ENCODE data around the gene PJVK.

DNA sequence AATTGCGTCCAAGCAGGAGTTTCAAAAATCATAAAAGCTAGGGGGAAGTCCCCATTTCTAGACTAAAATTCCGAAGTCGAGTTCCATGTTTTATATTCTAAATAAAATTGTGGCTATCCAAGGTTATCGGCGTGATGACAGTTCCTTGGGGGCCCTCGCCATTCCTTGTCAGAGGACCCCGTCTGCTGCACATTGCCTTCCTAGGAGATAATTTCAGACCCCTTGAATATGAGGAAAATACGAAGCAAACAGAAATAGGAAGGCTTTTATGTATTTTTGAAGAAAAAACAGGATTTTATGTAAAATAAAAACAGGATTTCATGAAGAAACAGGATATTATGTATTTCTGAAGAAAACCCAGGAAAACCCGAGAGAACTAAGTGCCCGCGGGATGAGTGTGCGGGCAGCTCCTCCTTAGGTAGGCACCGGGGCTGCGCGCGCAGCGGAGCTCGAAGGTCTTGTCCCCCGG is 28.6 kb downstream of the PJVK start:
- TF ChIP-seq, protein P1, sequence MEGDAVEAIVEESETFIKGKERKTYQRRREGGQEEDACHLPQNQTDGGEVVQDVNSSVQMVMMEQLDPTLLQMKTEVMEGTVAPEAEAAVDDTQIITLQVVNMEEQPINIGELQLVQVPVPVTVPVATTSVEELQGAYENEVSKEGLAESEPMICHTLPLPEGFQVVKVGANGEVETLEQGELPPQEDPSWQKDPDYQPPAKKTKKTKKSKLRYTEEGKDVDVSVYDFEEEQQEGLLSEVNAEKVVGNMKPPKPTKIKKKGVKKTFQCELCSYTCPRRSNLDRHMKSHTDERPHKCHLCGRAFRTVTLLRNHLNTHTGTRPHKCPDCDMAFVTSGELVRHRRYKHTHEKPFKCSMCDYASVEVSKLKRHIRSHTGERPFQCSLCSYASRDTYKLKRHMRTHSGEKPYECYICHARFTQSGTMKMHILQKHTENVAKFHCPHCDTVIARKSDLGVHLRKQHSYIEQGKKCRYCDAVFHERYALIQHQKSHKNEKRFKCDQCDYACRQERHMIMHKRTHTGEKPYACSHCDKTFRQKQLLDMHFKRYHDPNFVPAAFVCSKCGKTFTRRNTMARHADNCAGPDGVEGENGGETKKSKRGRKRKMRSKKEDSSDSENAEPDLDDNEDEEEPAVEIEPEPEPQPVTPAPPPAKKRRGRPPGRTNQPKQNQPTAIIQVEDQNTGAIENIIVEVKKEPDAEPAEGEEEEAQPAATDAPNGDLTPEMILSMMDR (conservative IDR thresholded peaks at IDR 0.05; ENCODE audit: low read depth in 2 of 2) = no peak
- TF ChIP-seq, protein P2, sequence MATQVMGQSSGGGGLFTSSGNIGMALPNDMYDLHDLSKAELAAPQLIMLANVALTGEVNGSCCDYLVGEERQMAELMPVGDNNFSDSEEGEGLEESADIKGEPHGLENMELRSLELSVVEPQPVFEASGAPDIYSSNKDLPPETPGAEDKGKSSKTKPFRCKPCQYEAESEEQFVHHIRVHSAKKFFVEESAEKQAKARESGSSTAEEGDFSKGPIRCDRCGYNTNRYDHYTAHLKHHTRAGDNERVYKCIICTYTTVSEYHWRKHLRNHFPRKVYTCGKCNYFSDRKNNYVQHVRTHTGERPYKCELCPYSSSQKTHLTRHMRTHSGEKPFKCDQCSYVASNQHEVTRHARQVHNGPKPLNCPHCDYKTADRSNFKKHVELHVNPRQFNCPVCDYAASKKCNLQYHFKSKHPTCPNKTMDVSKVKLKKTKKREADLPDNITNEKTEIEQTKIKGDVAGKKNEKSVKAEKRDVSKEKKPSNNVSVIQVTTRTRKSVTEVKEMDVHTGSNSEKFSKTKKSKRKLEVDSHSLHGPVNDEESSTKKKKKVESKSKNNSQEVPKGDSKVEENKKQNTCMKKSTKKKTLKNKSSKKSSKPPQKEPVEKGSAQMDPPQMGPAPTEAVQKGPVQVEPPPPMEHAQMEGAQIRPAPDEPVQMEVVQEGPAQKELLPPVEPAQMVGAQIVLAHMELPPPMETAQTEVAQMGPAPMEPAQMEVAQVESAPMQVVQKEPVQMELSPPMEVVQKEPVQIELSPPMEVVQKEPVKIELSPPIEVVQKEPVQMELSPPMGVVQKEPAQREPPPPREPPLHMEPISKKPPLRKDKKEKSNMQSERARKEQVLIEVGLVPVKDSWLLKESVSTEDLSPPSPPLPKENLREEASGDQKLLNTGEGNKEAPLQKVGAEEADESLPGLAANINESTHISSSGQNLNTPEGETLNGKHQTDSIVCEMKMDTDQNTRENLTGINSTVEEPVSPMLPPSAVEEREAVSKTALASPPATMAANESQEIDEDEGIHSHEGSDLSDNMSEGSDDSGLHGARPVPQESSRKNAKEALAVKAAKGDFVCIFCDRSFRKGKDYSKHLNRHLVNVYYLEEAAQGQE (IDR thresholded peaks at IDR 0.05; ENCODE audit: unreplicated experiment) = no peak
- no peak for TF ChIP-seq POLR2AphosphoS5 (IDR thresholded peaks at IDR 0.05; ENCODE audit: low read depth)
- no peak for TF ChIP-seq JUNB (IDR thresholded peaks at IDR 0.05; ENCODE audit: unreplicated experiment)
- TF ChIP-seq, protein P3, sequence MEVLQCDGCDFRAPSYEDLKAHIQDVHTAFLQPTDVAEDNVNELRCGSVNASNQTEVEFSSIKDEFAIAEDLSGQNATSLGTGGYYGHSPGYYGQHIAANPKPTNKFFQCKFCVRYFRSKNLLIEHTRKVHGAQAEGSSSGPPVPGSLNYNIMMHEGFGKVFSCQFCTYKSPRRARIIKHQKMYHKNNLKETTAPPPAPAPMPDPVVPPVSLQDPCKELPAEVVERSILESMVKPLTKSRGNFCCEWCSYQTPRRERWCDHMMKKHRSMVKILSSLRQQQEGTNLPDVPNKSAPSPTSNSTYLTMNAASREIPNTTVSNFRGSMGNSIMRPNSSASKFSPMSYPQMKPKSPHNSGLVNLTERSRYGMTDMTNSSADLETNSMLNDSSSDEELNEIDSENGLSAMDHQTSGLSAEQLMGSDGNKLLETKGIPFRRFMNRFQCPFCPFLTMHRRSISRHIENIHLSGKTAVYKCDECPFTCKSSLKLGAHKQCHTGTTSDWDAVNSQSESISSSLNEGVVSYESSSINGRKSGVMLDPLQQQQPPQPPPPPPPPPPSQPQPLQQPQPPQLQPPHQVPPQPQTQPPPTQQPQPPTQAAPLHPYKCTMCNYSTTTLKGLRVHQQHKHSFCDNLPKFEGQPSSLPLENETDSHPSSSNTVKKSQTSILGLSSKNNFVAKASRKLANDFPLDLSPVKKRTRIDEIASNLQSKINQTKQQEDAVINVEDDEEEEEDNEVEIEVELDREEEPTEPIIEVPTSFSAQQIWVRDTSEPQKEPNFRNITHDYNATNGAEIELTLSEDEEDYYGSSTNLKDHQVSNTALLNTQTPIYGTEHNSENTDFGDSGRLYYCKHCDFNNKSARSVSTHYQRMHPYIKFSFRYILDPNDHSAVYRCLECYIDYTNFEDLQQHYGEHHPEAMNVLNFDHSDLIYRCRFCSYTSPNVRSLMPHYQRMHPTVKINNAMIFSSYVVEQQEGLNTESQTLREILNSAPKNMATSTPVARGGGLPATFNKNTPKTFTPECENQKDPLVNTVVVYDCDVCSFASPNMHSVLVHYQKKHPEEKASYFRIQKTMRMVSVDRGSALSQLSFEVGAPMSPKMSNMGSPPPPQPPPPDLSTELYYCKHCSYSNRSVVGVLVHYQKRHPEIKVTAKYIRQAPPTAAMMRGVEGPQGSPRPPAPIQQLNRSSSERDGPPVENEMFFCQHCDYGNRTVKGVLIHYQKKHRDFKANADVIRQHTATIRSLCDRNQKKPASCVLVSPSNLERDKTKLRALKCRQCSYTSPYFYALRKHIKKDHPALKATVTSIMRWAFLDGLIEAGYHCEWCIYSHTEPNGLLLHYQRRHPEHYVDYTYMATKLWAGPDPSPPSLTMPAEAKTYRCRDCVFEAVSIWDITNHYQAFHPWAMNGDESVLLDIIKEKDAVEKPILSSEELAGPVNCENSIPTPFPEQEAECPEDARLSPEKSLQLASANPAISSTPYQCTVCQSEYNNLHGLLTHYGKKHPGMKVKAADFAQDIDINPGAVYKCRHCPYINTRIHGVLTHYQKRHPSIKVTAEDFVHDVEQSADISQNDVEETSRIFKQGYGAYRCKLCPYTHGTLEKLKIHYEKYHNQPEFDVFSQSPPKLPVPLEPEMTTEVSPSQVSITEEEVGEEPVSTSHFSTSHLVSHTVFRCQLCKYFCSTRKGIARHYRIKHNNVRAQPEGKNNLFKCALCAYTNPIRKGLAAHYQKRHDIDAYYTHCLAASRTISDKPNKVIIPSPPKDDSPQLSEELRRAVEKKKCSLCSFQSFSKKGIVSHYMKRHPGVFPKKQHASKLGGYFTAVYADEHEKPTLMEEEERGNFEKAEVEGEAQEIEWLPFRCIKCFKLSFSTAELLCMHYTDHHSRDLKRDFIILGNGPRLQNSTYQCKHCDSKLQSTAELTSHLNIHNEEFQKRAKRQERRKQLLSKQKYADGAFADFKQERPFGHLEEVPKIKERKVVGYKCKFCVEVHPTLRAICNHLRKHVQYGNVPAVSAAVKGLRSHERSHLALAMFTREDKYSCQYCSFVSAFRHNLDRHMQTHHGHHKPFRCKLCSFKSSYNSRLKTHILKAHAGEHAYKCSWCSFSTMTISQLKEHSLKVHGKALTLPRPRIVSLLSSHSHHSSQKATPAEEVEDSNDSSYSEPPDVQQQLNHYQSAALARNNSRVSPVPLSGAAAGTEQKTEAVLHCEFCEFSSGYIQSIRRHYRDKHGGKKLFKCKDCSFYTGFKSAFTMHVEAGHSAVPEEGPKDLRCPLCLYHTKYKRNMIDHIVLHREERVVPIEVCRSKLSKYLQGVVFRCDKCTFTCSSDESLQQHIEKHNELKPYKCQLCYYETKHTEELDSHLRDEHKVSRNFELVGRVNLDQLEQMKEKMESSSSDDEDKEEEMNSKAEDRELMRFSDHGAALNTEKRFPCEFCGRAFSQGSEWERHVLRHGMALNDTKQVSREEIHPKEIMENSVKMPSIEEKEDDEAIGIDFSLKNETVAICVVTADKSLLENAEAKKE (CRISPR knock-in tag; IDR thresholded peaks at IDR 0.05) = no peak
- TF ChIP-seq EZH2 (IDR thresholded peaks at IDR 0.05; ENCODE audit: low read depth, unreplicated experiment) = no peak
- no peak for TF ChIP-seq CREB1 (CRISPR knock-in tag; IDR thresholded peaks at IDR 0.05; ENCODE audit: low read depth)
- TF ChIP-seq, protein P4, sequence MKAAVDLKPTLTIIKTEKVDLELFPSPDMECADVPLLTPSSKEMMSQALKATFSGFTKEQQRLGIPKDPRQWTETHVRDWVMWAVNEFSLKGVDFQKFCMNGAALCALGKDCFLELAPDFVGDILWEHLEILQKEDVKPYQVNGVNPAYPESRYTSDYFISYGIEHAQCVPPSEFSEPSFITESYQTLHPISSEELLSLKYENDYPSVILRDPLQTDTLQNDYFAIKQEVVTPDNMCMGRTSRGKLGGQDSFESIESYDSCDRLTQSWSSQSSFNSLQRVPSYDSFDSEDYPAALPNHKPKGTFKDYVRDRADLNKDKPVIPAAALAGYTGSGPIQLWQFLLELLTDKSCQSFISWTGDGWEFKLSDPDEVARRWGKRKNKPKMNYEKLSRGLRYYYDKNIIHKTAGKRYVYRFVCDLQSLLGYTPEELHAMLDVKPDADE (IDR thresholded peaks at IDR 0.05) = no peak

All from GM23338 (cell line).